C1 segment of cervical spinal cord (tissue), 14 donors: ENCODE results near the gene RPS6KA5.
"Not testable (repeated sequence)": the region's sequence is repeated elsewhere in the genome, so short reads cannot be mapped to it uniquely, and the experiment has no call there.

Experiments
- DNase-seq, 14 donors: peaks; one replicate each; lab custom pipeline; 2025; lab: John Stamatoyannopoulos, UW

The RPS6KA5 gene

GRCh38 chr14:90874599-90874998, 185.8 kb downstream of the RPS6KA5 start:
- DNase-seq = no peak

- DNase-seq = peak in 1 of 14 donors; percentile 14
Observed at GRCh38 chr14:90871605-90872233, 188.7 kb downstream of the RPS6KA5 start.

- DNase-seq = no peak
Observed at GRCh38 chr14:90870950-90871604, 189.4 kb downstream of the RPS6KA5 start.

GRCh38 chr14:90867501-90867900, 192.9 kb downstream of the RPS6KA5 start:
- no peak for DNase-seq

GRCh38 chr14:90866833-90867232, 193.6 kb downstream of the RPS6KA5 start:
- DNase-seq = no peak

GRCh38 chr14:90864741-90865140, 195.7 kb downstream of the RPS6KA5 start:
- no peak for DNase-seq

GRCh38 chr14:90858511-90858910, 201.9 kb downstream of the RPS6KA5 start:
- DNase-seq = no peak

GRCh38 chr14:90857866-90858265, 202.6 kb downstream of the RPS6KA5 start:
- DNase-seq = no peak

- DNase-seq = not testable (repeated sequence)
Observed at GRCh38 chr14:90856115-90856514, 204.3 kb downstream of the RPS6KA5 start.

GRCh38 chr14:90853116-90853515, 207.3 kb downstream of the RPS6KA5 start:
- no peak for DNase-seq

- DNase-seq = no peak
Observed at GRCh38 chr14:90851327-90852036, 209.0 kb downstream of the RPS6KA5 start.

- DNase-seq = no peak
Observed at GRCh38 chr14:90850487-90850886, 210.0 kb downstream of the RPS6KA5 start.

GRCh38 chr14:90849787-90850444, 210.5 kb downstream of the RPS6KA5 start:
- no peak for DNase-seq

GRCh38 chr14:90848944-90849731, 211.3 kb downstream of the RPS6KA5 start:
- no peak for DNase-seq

- no peak for DNase-seq
Observed at GRCh38 chr14:90846511-90846910, 213.9 kb downstream of the RPS6KA5 start.

GRCh38 chr14:90844321-90844720, 216.1 kb downstream of the RPS6KA5 start:
- no peak for DNase-seq

- DNase-seq = no peak
Observed at GRCh38 chr14:90842726-90843125, 217.7 kb downstream of the RPS6KA5 start.

GRCh38 chr14:90840667-90841066, 219.8 kb downstream of the RPS6KA5 start:
- not testable (repeated sequence) for DNase-seq

GRCh38 chr14:90839889-90840266, 220.6 kb downstream of the RPS6KA5 start:
- no peak for DNase-seq

GRCh38 chr14:90839024-90839888, 221.2 kb downstream of the RPS6KA5 start:
- DNase-seq = peak in 1 of 14 donors; percentile 38
